Gastrocnemius medialis (tissue), 4 donors: ENCODE results near the gene SCG5.
"Not testable (repeated sequence)": the region's sequence is repeated elsewhere in the genome, so short reads cannot be mapped to it uniquely, and the experiment has no call there.

Experiments used
- CTCF ChIP-seq, 5 experiments: fragments of 450-650 bp in 3 of 5; fragments of 200-600 bp in 2 of 5; sonication (generic) in 2 of 5; IDR thresholded peaks in 4 of 5; conservative IDR thresholded peaks in 1 of 5; 1 replicate in 4 of 5; 2 replicates in 1 of 5; pipeline ENCODE4 v1.5.1; 2016 to 2019; ENCODE audit warnings: antibody characterized with exemption in 5 of 5, mild to moderate bottlenecking in 3 of 5, moderate library complexity in 3 of 5
- POLR2A ChIP-seq, 2 donors: fragments of 450-650 bp; IDR thresholded peaks; one replicate each; pipeline ENCODE4 v1.6.1; 2017; ENCODE audit warnings: antibody characterized with exemption in 2 of 2, mild to moderate bottlenecking in 2 of 2, moderate library complexity in 2 of 2

DNA sequence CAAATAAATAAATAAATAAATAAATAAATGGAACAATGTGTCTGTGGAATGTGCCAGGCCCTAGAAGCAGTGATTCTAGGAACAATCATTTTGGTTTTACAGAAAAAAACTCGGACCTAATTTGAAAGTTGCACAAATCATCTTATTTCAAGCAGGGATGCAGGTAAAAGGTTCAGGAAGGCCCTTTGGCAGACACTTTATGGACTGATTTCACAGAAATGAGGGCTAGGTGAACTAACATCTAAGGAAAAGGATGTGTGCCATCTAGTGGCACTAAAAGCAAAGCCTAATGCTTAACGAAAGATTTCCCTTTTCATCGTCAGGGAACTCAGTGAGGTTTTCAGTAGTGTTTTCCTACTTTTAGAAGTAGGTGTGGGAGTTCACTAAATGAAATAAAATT lies 30.8 kb upstream of the SCG5 start:
- peak in 2 of 5 experiments; percentile 13 to 45 for TF ChIP-seq CTCF (IDR thresholded peaks at IDR 0.05 in 4 of 5, conservative IDR thresholded peaks at IDR 0.05 in 1 of 5)
- not testable (repeated sequence) for TF ChIP-seq POLR2A (IDR thresholded peaks at IDR 0.05)
